Measurements from ENCODE around the gene CTBP2. TPM values are rescaled to one million over a fixed set of nuclear protein-coding genes. Genes with fewer than 3 reads are reported as not detected.
"Not testable (repeated sequence)": the region's sequence is repeated elsewhere in the genome, so short reads cannot be mapped to it uniquely, and the experiment has no call there.

The CTBP2 gene
- total and polyA plus RNA-seq, 2 of the 13 experiments (the other 11 are each of a cell fraction or from before 2014, with no cell fraction given): 0.08 TPM; not detected in 1

- Histone ChIP-seq H3K4me3 (replicated peaks in 1 of 3; ENCODE audit: insufficient read depth in 1 of 3, low read depth in 2 of 3, low read length in 3 of 3) (no peak overlapping the region), H3K27ac (ENCODE audit: extremely low read length, insufficient read depth, low read length) (no peak overlapping the region), H4K20me1 (ENCODE audit: insufficient read depth, low read length) (no peaks in the 10 kb centered on the region), H3K27me3 (ENCODE audit: control insufficient read depth in 1 of 2, insufficient read depth in 2 of 2, low read length in 2 of 2) (peaks cover 3 to 42% of the 10 kb centered on the region in 2 experiments; a peak in 3 of 5 replicates), H3K79me2 (ENCODE audit: insufficient read depth, low read length) (no peaks in the 10 kb centered on the region), H3K9me3 (ENCODE audit: low read length) (no peaks in the 10 kb centered on the region), H3K4me2 (ENCODE audit: low read depth, low read length) (no peak overlapping the region), H3K4me1 (ENCODE audit: insufficient read depth, low read length) (peaks cover 7% of the 10 kb centered on the region; the same call in 1 of the 2 replicates), H2AFZ (ENCODE audit: low read length) (no peak overlapping the region), H3K9ac (ENCODE audit: insufficient read depth, low read depth, low read length) (no peak overlapping the region), H3K36me3 (replicated peaks in 1 of 2; ENCODE audit: control insufficient read depth in 1 of 2, insufficient read depth in 2 of 2, low read length in 2 of 2) (no peaks in the 10 kb centered on the region)
- 57% methylated on average over 10 of the region's 10 CpGs for WGBS (ENCODE audit: low lambda C conversion rate)
- no peak for DNase-seq (ENCODE audit: low spot score)
- FAIRE-seq: no peak
- BruUV-seq (replicated peaks): no TSS peak
- POLR2A ChIA-PET: no interaction called here
- intact Hi-C loops (cut with micrococcal nuclease; ENCODE audit: unreplicated experiment): loop anchor here (5.0 kb wide), 1 partner anchor 58 kb away; no protein-coding TSS in a partner anchor
- ATAC-seq: no peak
- in situ Hi-C loops (cut with HindIII; ENCODE audit: extremely low pct_ligation_motif_present, low pct_unique_long_range_greater_than_20kb): no loop called here
- TF ChIP-seq ZFYVE20 (CRISPR knock-in tag; IDR thresholded peaks at IDR 0.05; ENCODE audit: borderline replicate concordance, low read depth) (no peak), NCOA2 (CRISPR knock-in tag; IDR thresholded peaks at IDR 0.05) (no peak), KDM4B (CRISPR knock-in tag; IDR thresholded peaks at IDR 0.05) (no peak), PAXIP1 (CRISPR knock-in tag; conservative IDR thresholded peaks at IDR 0.05) (no peak), RXRA (CRISPR knock-in tag; IDR thresholded peaks at IDR 0.05) (no peak), ZNF552 (CRISPR knock-in tag; IDR thresholded peaks at IDR 0.05; ENCODE audit: borderline replicate concordance) (no peak), TARDBP (CRISPR knock-in tag; IDR thresholded peaks at IDR 0.05) (no peak), ZIK1 (CRISPR knock-in tag; IDR thresholded peaks at IDR 0.05; ENCODE audit: borderline replicate concordance, low read depth) (no peak), NFYC (CRISPR knock-in tag; IDR thresholded peaks at IDR 0.05) (no peak), ZNF691 (CRISPR knock-in tag; IDR thresholded peaks at IDR 0.05; ENCODE audit: borderline replicate concordance, low read depth) (no peak), RBM22 (optimal IDR thresholded peaks at IDR 0.05; ENCODE audit: low read length) (no peak)
- CTCF ChIA-PET (ENCODE audit: low intra/inter-chr PET ratio, low total read pairs): interaction anchor here (1.4 kb wide), 1 partner anchor 12 kb away, joined by 7 read pairs; no protein-coding TSS in a partner anchor
These were observed 100.3 kb downstream of the CTBP2 start for GRCh38 chr10:125060026-125060425.

GRCh38 chr10:125059348-125059747 lies 101.0 kb downstream of the CTBP2 start:
- H3K79me2 ChIP-seq (ENCODE audit: insufficient read depth, low read length); H2AFZ ChIP-seq (ENCODE audit: low read length); H3K4me2 ChIP-seq (ENCODE audit: low read depth, low read length); H3K9ac ChIP-seq (ENCODE audit: insufficient read depth, low read depth, low read length); H3K27ac ChIP-seq (ENCODE audit: extremely low read length, insufficient read depth, low read length); H3K4me1 ChIP-seq (ENCODE audit: insufficient read depth, low read length); H4K20me1 ChIP-seq (ENCODE audit: insufficient read depth, low read length); in situ Hi-C loops (cut with HindIII; ENCODE audit: extremely low pct_ligation_motif_present, low pct_unique_long_range_greater_than_20kb); intact Hi-C loops (cut with micrococcal nuclease; ENCODE audit: unreplicated experiment); BruUV-seq (replicated peaks); CTCF ChIA-PET (ENCODE audit: low intra/inter-chr PET ratio, low total read pairs); POLR2A ChIA-PET; H3K9me3 ChIP-seq (ENCODE audit: low read length); H3K4me3 ChIP-seq (replicated peaks in 1 of 3; ENCODE audit: insufficient read depth in 1 of 3, low read depth in 2 of 3, low read length in 3 of 3); FAIRE-seq; H3K36me3 ChIP-seq (replicated peaks in 1 of 2; ENCODE audit: control insufficient read depth in 1 of 2, insufficient read depth in 2 of 2, low read length in 2 of 2); ATAC-seq; DNase-seq (ENCODE audit: low spot score): not testable (repeated sequence)
- 78% methylated on average over 8 of the region's 8 CpGs for WGBS (ENCODE audit: low lambda C conversion rate)
- peaks cover 2 to 46% of the 10 kb centered on the region in 2 experiments; a peak in 4 of 5 replicates for H3K27me3 ChIP-seq (ENCODE audit: control insufficient read depth in 1 of 2, insufficient read depth in 2 of 2, low read length in 2 of 2)

All from HepG2 (cell line).